Brain microvascular endothelial cell (primary cell): ENCODE results near the gene ABHD17B.
A peak's percentile ranks its signal among the peaks of the same experiment; 100 is the strongest.

Source experiments
- DNase-seq: peaks from one replicate; pipeline ENCODE4 v3.0.0-alpha.2; 2020
- H3K27ac ChIP-seq: fragments of 250-450 bp; sonication (Bioruptor Pico); 2 replicates; pipeline ENCODE4 v1.5.1; 2020; ENCODE audit warnings: mild to moderate bottlenecking, moderate library complexity
- H3K27me3 ChIP-seq: fragments of 250-450 bp; sonication (Bioruptor Pico); replicated peaks from 2 replicates; pipeline ENCODE4 v1.5.1; 2020; ENCODE audit warnings: mild to moderate bottlenecking
- H3K36me3 ChIP-seq: fragments of 250-450 bp; sonication (Bioruptor Pico); replicated peaks from 2 replicates; pipeline ENCODE4 v1.5.1; 2020; ENCODE audit warnings: mild to moderate bottlenecking
- H3K4me3 ChIP-seq: 2 replicates; pipeline ENCODE4 v1.5.1; 2011; ENCODE audit warnings: low read depth, mild to moderate bottlenecking, control low read depth, low read length, moderate library complexity
- in situ Hi-C: cut with HindIII; loops from 2 replicates; pipeline ENCODE4 v1.10.0; 2017; ENCODE audit warnings: low sequenced_read_pairs, low pct_ligation_motif_present
- TF ChIP-seq, protein P1 (sequence below): IDR thresholded peaks from 2 replicates; pipeline ENCODE4 v1.5.1; 2011; ENCODE audit warnings: low read depth, mild to moderate bottlenecking, moderate library complexity, low read length, control low read depth, inconsistent platforms; ENCODE audit errors: missing control alignments

Gene ABHD17B

DNA sequence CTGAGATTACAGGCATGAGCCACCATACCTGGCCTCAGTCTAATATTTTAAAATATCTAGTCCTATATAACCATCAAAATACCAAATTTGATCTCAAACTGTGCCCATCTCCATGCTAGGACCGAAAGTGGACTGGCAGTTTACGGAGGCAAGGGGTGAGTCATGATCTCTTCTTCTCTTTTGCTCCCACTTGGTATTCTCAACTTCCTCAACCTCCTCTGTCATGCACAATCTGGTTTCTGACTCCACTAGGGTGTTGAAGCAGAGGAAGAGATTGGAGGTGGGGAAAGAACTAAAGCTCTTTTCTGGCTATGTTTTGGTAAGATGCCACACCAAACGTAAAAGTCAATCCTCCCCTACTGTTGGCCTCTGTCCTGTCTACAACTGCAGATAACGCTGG, 86.7 kb downstream of the ABHD17B start:
- Histone ChIP-seq H3K27ac (no peak overlapping the region), H3K27me3 (no peaks in the 10 kb centered on the region), H3K4me3 (no peak overlapping the region), H3K36me3 (no peaks in the 10 kb centered on the region)
- in situ Hi-C loops = no loop called here
- TF ChIP-seq, protein P1, sequence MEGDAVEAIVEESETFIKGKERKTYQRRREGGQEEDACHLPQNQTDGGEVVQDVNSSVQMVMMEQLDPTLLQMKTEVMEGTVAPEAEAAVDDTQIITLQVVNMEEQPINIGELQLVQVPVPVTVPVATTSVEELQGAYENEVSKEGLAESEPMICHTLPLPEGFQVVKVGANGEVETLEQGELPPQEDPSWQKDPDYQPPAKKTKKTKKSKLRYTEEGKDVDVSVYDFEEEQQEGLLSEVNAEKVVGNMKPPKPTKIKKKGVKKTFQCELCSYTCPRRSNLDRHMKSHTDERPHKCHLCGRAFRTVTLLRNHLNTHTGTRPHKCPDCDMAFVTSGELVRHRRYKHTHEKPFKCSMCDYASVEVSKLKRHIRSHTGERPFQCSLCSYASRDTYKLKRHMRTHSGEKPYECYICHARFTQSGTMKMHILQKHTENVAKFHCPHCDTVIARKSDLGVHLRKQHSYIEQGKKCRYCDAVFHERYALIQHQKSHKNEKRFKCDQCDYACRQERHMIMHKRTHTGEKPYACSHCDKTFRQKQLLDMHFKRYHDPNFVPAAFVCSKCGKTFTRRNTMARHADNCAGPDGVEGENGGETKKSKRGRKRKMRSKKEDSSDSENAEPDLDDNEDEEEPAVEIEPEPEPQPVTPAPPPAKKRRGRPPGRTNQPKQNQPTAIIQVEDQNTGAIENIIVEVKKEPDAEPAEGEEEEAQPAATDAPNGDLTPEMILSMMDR = no peak
- DNase-seq = no peak

DNA sequence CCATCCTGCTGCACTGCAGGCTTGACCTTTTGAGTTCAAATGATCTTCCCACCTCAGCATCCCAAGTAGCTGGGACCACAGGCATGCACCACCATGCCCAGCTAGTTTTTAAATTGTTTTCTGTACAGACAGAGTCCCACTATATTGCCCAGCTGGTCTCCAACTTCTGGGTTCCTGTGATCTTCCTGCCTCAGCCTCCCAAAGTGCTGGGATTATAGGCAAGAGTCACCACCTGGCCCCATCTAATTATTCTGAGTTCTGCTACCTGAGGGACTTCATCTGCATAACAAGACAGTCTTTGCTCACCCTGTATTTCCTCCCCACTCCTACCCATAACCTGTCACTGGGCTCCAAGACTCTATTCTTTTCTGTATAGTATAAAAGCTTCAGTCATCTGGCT, 88.1 kb downstream of the ABHD17B start:
- TF ChIP-seq, protein P1 = no peak
- Histone ChIP-seq H3K4me3 (no peak overlapping the region), H3K27me3 (no peaks in the 10 kb centered on the region), H3K36me3 (no peaks in the 10 kb centered on the region), H3K27ac (no peak overlapping the region)
- in situ Hi-C loops = no loop called here
- no peak for DNase-seq

DNA sequence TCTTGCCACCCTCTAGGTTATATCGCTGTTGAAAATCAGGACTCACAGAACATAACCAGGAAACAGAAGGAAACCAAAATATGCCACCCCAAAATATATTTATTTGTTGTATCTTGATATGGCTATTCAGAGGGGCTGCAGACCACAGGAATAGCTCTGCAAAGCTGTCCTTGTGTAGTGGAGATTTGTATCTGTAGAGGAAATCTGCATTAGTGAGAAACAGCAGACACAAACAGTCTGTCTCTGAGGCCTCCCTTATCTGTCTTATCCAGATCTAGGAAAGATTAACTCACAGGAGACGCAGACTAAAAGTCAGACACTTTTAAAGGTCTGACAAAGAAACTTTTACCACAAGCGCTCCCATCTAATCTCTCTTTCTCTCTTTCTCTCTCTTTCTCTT, 88.5 kb downstream of the ABHD17B start:
- TF ChIP-seq, protein P1 = no peak
- Histone ChIP-seq H3K4me3 (no peak overlapping the region), H3K27ac (no peak overlapping the region), H3K27me3 (no peaks in the 10 kb centered on the region), H3K36me3 (no peaks in the 10 kb centered on the region)
- DNase-seq = no peak
- in situ Hi-C loops = no loop called here

DNA sequence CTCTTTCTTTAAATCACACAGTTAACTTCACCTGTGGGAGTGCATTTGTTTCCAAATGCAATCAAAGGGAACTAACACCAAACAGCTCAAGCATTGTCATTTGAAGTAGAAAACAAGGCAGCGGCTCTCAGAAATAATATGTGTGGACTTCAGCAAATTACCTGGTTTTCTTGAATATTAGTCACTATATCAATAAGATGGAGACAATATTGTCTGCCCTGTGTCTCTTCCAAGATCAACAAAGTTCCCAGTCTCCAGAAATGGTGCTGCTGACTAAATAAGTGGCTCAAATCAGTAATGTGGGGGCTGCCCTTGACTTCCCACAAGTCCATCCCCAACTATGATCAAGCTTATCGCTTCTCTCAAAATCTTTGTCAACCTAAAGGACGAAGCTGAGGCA, 89.6 kb downstream of the ABHD17B start:
- H3K36me3 ChIP-seq = no peaks in the 10 kb centered on the region
- H3K27ac ChIP-seq = no peak overlapping the region
- TF ChIP-seq, protein P1 = no peak
- no peaks in the 10 kb centered on the region for H3K27me3 ChIP-seq
- in situ Hi-C loops = no loop called here
- DNase-seq = no peak
- no peak overlapping the region for H3K4me3 ChIP-seq

DNA sequence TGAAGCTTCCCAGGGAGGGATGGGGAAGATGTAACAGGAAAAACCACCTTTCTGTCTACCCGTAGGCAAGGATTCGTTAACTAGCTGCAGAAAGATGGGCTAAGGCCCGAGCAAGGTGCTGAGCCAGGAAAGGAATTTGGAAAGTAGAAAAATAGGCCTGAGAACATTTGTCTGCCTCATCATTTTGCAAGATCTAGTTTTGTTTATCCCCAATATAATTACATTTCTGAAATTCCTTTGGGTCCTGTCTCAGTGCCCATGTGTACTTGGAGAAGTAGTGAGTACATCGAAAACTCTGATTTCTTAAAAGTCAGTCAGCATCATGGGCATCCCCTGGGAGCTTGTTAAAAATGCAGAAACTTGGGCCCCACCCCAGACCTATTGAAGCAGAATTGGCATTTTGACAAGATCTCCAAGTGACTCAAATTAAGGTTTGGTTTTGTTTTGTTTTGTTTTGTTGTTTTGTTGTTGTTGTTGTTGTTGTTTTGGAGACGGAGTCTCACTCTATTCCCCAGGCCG, 90.5 kb downstream of the ABHD17B start:
- Histone ChIP-seq H3K4me3 (no peak overlapping the region), H3K36me3 (no peaks in the 10 kb centered on the region), H3K27ac (no peak overlapping the region), H3K27me3 (no peaks in the 10 kb centered on the region)
- no peak for DNase-seq
- in situ Hi-C loops = no loop called here
- TF ChIP-seq, protein P1 = no peak

DNA sequence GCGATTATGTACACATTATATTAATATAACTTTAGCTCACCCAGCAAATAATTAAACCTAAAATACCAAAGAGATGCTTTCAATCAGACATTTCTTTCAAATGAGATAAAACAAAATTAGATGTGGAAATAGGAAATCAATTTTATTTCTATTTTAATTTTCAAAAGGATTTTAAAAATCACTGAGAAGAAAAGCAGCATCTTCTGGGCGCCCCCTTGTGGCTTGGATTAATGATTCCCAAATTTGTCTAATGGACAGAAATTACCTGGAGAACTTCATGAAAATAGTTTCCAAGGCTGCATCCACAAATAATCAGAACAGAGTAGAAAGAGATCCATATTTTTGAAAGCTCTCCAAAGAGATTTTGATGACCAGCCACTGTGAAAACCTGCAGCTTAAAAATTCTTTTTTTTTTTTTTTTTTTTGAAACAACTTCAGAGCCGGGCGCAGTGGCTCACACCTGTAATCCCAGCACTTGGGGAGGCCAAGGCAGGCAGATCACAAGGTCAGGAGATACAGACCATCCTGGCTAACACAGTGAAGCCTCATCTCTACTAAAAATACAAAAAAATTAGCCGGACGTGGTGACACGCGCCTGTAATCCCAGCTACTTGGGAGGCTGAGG, 91.8 kb downstream of the ABHD17B start:
- DNase-seq = peak; percentile 26
- Histone ChIP-seq H3K27ac (no peak overlapping the region), H3K27me3 (no peaks in the 10 kb centered on the region), H3K36me3 (no peaks in the 10 kb centered on the region), H3K4me3 (no peak overlapping the region)
- in situ Hi-C loops = no loop called here
- TF ChIP-seq, protein P1 = peak; percentile 71
